Amygdala (tissue), 56 donors: ENCODE data around the gene TRPM3.

ENCODE experiments used
- DNase-seq, 56 donors: peaks; one replicate each; lab custom pipeline; 2025; lab: John Stamatoyannopoulos, UW

The TRPM3 gene

DNA sequence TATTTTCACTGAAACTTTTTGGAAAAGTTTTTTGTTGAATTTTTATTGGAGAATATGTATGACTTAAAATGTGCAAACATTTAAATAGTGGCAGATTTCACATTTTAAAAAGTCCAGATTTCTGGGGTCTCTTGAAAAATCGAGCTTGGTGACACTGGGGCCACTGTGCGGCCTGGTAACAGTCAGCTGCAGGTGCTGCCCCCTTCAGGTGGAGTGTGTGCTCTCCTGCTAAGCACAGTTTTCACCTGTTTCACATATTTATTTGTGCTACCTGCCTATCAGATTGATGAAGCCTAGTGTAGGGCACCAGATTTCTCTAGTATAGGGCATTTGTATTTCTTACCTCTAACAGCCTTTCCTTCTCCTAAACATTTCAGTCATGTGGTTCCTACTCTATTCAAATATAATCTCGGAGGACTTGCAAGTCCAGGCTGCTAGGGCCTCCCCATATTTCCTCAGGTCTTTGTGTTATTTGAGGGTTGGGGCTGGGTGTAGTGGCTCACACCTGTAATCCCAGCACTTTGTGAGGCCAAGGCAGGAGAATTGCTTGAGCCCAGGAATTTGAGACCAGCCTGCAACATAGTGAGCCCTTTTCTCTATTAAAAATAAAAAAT lies 611.2 kb downstream of the TRPM3 start:
- peak in 4 of 56 donors; percentile 6 to 21 (median 12) for DNase-seq

DNA sequence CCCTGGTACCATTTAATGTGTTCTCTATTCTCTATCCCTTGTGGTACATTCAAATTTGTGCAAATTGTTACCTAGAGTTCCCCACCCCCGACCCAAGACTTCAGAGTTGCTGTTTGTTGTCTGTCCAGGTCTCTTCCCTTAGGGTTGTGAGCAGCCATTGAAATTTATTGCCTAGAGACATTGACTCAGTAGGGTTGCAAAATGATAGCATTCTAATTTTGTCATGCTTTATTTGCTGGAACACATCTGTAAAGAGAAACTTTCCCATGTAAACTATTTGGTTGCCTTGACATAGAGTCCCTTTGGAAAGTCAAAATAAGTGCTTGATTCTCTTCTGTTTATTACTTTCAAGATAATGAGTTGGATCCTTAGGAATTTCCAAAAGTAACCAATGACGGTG lies 615.3 kb downstream of the TRPM3 start:
- DNase-seq = no peak

DNA sequence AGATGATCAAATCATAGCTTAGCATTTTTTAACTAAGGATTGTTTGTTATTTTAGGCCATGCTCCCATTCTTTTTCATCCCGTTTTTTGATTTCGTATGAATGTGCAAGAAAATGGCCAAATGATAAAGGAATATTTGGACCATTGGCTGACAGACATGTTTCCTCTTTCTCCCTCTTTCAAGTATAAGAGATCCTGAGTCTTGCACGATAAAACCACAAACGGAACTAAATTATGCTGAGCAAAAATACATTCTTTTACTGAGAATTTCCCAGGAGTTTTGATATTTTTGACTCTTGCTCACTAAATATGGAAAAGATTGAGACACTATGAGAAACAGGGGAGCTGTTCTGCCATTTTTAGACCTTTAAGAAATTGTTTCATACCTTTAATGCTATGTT lies 616.6 kb downstream of the TRPM3 start:
- no peak for DNase-seq

DNA sequence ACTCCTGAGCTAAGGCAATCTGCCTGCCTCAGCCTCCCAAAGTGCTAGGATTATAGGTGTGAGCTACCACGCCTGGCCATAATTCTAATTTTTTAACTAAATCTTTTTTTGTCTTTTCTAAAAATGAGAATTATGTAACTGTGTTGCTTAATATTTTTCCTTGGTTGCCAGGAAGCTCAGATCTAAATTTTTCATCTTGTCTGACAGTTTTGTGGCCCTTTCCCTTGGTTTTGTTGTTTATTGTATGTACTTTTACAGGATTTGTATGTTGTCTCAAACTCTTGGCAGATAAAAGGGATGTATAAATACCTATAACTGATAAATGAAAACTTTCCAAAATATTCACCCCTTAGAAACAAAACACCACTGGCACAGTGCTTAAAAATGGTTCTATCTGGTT lies 618.7 kb downstream of the TRPM3 start:
- no peak for DNase-seq

DNA sequence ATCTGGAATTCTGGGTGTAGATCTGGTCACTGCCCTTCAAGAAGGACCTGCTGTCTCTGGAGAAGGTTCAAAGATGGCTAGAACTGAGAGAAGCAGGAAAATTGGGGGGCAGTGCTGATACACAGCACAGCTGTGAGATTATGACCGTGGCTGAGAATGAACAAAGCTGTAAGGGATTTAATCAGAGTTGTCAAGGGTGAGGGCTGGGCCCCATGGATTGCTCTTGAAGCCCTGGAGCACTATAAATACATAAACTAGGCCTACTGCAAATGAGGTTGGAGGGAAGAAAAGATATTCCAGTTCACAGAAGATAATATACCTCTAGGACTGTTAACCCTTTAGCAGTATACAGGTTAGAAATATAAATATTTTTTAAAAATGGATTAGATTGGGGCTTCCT lies 620.6 kb downstream of the TRPM3 start:
- DNase-seq = no peak

DNA sequence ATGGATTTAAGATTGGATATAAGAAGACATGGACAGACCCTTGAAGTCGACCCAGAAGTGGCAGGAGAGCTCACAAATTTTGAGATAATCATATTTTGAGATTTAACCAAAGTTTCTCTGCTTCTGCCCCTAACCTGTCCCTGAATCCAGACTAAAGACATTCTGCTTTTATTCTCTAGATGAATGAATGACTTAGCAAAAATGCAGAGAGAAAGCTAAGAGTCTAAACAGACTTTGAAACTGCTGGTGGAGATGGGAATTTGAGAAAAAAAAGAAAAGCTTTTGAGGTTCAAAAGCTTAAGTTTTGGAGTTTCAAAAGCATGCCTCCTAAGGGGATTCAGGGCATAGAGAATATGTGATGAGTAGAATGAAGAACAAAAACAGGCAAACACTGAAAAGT lies 621.8 kb downstream of the TRPM3 start:
- DNase-seq = no peak

DNA sequence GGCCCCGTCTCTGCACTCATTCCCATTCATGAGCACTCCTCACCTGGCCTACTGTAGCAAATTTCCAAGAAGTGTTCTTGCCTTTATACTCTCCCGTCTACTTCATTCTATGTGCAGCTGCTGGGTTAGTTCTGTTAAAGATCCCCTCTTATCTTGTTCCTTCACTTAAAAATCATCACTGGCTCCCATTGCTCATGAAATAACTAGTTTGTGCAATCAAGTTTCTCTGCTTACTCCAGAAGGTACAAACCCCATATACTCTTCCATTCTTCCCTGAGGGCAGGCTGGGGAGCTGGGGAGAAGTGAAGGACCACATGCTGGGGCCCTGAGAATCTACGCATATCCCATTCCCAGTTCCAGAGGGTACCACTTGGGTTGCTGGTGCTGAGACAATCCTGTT lies 622.6 kb downstream of the TRPM3 start:
- DNase-seq = no peak

DNA sequence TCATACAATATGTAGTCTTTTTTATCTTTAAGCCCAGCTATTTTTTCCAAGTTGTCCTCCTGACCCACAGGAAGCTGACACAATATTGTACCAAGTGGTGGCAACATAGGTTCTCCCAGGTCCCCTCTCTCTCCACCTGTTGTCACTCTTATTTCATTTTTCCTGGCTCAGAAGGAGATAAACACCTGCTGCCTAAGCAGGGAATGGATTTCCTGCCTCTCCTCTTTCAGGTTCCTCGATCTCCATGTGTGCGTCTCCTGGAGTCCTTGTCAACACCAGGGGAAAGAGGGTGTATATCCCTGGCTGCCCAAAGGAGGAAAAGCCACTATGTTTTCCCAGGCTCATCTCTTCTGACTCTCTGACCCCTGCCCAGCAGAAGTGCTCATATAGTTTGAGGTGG lies 625.2 kb downstream of the TRPM3 start:
- no peak for DNase-seq

DNA sequence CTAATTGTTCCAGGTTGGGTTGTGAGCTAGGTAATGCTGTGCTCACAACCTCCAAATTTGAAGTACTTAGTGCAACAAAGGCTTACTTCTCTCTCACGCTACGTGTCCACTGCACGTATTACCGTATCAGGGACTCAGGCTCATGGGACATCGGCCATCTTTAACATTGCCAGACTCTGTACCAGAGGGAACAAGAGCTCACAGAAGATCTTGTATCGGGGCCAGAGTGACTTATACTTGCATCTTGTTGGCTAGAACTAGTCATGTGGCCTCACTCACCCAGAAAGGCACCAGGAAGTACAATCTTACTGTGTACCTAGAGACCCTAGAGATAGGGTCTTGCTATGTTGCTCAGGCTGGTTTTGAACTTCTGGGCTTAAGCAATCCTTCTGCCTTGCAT lies 625.9 kb downstream of the TRPM3 start:
- DNase-seq = peak in 3 of 56 donors; percentile 5 to 50 (median 15)

DNA sequence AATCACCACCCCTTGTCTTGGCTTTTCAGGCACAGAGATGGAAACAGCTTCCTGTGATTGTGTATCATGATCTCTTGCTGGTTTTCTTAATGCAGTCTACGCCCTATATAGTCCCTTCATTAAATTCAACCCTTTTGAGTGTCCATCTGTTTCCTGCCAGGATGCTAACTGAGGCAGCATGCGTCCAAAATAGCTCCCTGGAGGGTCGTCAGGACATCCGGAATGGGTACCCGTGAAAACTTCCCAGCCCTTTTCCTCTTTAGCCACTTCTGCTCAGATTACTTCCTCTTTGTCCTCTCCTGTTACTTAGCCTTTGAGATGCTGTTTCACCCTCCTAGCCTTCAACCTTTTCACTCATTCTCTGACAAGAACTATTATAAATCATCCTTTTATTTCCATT lies 627.2 kb downstream of the TRPM3 start:
- DNase-seq = peak in 4 of 56 donors; percentile 15 to 36 (median 20)

DNA sequence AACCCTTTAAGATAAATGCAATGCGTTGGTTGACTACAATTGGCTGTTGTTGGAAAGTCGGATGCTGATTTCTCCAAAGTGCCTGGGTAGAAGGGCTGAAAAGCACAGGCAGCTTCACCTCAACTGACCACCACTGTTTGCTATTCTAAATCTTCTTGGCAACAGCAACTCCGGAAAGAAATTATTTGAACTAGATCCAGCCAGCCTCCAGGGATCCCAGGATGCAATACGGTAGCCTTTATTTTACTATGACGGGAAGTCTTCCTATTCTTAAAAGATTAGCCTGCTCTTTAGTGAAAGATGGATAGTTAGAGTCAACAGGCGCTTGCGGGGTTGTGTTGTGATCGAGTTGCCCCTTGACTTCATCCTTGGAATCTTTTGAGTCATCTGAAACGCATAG lies 628.4 kb downstream of the TRPM3 start:
- no peak for DNase-seq

DNA sequence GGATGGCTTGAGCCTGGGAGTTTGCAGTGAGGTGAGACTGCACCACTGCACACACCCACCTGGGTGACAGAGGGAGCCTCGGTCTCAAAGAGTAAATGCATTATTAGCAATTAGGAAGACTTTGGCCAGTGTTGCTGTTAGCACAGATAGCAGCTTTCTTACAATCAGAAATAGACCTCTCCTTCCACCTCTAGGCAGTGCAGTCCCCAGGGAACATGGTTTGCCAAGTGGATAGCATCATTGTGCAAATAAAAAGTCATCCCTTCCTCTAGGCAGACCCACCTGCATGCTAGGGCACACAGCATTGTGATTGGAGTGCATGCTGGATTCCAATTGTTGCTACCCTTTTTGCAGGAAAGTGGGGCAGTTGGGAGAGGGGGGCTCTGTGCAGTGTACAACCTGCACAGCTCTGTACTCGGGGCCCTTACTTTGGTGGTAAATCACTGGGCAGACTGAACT lies 629.1 kb downstream of the TRPM3 start:
- no peak for DNase-seq

DNA sequence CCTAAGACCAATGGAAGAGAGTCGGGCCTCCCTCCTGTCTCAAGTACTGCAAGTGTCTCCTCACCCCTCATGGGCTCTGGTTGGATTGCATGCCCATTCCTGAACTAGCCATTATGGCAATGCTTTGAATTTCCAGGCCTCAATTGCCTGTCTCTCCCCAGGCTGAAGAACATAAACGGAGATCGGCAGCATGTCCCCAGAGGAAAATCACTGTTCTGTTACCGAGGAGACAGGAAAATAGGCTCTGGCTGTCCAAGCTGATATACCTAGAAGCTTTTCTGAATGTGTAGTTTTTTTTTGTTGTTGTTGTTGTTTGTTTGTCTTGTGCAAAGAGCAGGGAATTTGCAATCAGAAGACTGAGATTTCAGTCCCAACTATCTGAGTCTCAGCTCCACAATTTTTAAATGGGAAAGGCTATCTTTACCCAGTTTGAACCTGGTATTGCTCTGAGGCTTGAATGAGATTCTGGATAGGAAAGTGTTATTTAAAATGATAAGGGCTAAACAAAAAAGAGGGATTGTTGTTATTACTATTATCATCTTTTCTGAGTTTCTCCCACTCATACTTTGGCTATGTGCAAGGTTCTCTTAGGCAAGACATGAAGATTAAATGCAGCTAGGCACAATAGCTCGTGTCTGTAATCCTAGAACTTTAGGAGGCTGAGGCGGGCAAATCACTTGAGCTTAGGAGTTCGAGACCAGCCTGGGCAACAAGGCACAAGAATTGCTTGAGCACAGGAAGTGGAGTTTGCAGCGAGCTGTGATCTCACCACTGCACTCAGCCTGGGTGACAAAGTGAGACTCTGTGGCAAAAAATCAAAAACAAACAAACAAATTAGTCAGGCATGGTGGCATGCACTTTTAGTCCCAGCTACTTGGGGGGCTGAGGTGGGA lies 629.7 kb downstream of the TRPM3 start:
- no peak for DNase-seq

DNA sequence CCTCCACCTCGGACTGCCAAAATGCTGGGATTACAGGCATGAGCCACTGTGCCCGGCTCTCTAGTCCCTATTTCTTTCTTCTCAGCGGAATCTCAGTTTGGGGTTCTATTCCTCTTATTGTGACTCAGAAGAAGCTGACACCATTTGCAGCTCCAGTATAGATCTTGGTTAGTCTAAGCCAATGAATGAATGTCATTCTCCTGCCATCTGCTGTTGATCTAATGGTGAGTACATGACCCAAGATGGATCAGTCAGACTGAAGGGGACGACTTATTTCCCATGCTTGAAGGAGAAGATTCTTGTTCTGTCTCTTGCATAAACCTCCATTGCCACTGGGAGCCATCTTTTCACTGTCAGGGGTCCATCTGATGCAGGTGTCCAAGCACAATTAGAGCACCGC lies 630.9 kb downstream of the TRPM3 start:
- no peak for DNase-seq

DNA sequence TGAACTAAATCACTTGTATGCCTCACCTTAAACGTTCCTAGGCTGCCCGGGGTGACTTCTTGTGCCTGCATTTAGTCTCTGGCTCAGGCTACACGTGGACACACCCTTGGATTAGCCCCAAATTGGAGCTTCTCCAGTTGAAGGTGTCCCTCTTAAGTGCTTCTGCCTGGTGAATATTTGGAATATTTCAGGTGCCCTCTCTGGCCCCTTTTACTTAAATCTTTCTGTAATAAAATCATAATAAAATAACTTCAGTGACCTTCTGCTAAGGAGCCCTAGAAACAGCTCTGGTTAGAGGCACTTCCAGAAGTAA lies 632.7 kb downstream of the TRPM3 start:
- no peak for DNase-seq

DNA sequence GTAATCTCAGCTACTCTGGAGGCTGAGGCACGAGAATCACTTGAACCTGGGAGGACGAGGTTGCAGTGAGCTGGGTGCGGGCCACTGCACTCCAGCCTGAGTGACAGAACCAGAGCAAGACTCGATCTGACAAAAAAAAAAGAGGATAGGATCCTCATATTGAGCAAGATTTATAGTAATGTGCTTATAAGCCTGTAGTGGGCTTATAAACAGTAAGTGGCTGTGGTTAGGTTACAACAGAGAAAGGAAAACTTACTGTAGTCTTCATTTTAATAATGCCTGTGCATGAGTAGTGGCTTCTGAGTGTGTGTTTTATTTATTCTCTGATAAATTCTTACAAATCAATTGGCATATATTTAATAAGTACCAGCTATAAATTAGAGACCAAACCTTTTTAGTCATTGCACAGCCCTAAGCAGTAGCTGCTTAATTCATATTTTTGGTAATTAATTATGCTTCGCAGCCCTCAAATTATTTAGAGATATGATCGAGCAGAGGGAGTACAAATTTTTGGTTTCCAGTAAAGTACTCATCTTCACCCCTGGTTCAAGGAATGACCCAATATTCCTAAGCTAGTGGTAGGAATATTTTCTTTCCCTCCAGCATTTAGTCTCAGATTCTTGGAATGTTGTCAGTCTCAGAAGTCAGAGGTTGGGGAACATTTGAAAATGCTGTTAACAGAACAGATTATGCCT lies 633.2 kb downstream of the TRPM3 start:
- DNase-seq = no peak

DNA sequence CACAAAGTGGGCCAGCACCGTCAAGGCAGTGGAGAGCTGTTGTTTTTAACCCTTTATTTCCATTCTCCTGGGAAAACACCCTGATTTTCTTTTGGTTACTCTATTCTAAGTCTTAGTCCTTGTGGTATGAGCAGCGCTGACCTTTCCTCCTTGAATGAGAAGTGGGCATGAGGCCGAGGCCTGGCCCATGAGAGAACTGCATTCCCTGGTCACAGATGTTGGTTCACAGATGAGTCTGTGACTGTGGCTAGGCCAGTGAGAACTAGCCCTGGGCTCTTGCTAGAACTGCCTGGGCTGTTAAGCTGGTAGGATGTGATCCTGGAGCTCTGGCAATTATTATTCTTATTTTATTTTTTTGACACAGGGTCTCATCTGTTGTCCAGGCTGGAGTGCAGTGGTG lies 635.3 kb downstream of the TRPM3 start:
- no peak for DNase-seq

DNA sequence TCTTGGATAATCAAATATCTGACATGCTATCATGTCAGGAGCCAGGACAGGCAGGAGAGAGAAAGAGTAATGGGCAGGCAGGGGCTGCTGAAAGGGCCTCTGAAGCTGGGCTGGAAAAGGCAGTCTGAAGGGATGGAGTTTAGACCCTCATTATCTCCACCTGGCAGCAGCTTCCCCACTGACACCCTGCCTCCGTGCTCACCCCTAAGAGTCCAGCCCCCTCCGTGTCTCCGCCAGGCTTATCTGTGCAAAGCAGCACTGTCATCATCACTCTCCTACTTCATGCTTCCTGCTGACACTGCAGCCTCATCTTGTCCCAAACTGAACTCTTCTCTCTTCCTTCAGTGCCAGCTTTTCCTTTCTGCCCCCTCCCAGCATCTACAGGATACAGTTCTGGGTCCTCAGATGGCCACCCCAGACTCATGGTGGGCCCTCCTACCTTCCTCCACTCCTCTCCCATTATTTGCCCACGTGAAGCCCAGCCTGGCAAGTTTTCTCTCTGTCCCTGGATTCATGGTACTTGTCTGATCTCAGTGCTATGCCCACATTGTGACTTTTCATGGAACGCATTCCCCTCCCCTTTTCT lies 636.1 kb downstream of the TRPM3 start:
- no peak for DNase-seq

DNA sequence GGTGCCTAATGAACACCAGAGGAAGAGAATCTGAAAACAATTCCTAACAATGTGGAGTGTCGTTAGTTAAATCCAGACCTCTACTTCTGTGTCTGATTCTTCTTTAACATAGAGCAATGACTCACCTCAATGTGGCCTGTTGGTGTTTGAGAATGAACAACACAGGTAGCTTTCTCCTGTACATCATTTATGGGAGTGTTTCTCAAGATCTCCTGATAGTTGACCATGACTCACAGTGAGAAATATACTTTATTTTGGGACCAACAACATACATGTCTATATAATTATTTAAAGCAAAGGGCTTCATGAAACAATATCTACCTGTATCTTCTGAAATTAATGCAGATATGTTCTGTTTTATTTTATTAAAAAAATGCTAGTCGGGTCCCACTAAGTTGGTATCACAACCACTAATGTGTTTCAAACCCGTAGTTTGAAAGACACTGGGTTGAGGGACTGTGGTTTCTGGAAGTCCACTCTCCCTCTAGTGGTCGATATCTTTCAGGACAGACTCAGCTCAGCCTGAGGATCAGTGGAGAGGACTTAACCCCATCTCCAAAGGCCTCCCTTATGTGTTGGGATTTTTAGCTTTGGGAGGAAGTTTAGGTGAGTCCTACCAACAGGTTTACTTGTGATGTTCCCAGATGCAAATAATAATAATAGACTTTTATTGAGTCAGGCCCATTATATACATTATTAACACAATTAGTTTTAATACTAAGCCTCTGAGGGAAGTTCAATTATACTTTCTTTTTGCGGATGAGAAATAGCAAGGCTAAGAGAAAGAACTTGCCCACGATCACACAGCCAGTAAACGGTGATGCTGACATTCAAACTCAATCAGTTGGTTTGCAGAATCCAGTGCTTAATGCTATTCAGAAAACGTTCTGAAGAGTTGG lies 636.9 kb downstream of the TRPM3 start:
- DNase-seq = peak in 12 of 56 donors; percentile 6 to 67 (median 24)

DNA sequence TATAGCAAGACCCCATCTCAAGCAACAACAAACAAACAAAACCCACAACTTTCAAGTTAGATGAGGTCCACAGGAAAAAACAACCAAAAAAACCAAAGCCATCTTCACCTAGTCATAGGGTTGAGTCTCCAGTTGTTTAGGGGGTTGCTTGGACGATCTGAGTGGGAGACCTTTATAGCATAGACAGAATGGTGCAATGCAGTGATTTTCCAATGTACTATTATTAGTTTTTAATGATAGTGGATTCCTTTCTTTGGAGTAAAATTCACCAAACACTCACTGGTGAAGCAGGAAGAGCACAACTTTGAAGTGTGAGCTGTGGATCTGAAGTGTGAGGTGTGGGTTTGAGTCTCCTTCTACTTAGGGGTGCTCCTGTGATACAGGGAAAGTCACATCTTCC lies 640.0 kb downstream of the TRPM3 start:
- DNase-seq = no peak
